Smooth muscle cell (in vitro differentiated cells): ENCODE data around the gene ST3GAL3. TPM values are rescaled to one million over a fixed set of nuclear protein-coding genes. Genes with fewer than 3 reads are reported as not detected.

Experiments used
- DNase-seq: peaks from one replicate; lab custom pipeline; 2025; ENCODE audit not compliant: unreplicated experiment; lab: John Stamatoyannopoulos, UW
- H2AFZ ChIP-seq: fragments of 200-600 bp; sonication (generic); 2 replicates; pipeline ENCODE4 v1.6.0; 2016; ENCODE audit warnings: antibody characterized with exemption, low read depth, mild to moderate bottlenecking
- H3F3A ChIP-seq: fragments of 200-600 bp; sonication (generic); 2 replicates; pipeline ENCODE4 v1.6.0; 2017; ENCODE audit warnings: antibody characterized with exemption, low read depth
- H3K27ac ChIP-seq: fragments of 200-600 bp; sonication (generic); 2 replicates; pipeline ENCODE4 v1.5.1; 2016; ENCODE audit warnings: low read depth, mild to moderate bottlenecking
- H3K27me3 ChIP-seq: fragments of 200-600 bp; sonication (generic); 2 replicates; pipeline ENCODE4 v1.6.1; 2016; ENCODE audit warnings: low read depth, mild to moderate bottlenecking
- H3K36me3 ChIP-seq: fragments of 200-600 bp; sonication (generic); 2 replicates; pipeline ENCODE4 v1.5.1; 2016; ENCODE audit warnings: low read depth
- H3K4me1 ChIP-seq: fragments of 200-600 bp; sonication (generic); 2 replicates; pipeline ENCODE4 v1.5.1; 2016; ENCODE audit warnings: low read depth
- H3K4me2 ChIP-seq: fragments of 200-600 bp; sonication (generic); 2 replicates; pipeline ENCODE4 v1.6.0; 2016; ENCODE audit warnings: mild to moderate bottlenecking
- H3K4me3 ChIP-seq: fragments of 200-600 bp; sonication (generic); 2 replicates; pipeline ENCODE4 v1.5.1; 2016; ENCODE audit warnings: mild to moderate bottlenecking
- H3K79me2 ChIP-seq: fragments of 200-600 bp; sonication (generic); 2 replicates; pipeline ENCODE4 v1.6.0; 2016; ENCODE audit warnings: low read depth, mild to moderate bottlenecking
- H3K9ac ChIP-seq: fragments of 200-600 bp; sonication (generic); 2 replicates; pipeline ENCODE4 v1.6.0; 2016; ENCODE audit warnings: low read depth
- H3K9me3 ChIP-seq: fragments of 200-600 bp; sonication (generic); replicated peaks from 2 replicates; pipeline ENCODE4 v1.5.1; 2016; ENCODE audit warnings: low read depth
- H4K20me1 ChIP-seq: fragments of 200-600 bp; sonication (generic); 2 replicates; pipeline ENCODE4 v1.6.0; 2016; ENCODE audit warnings: low read depth
- CTCF ChIP-seq: fragments of 200-600 bp; sonication (generic); IDR thresholded peaks from 2 replicates; pipeline ENCODE4 v1.5.1; 2017; ENCODE audit warnings: borderline replicate concordance, mild to moderate bottlenecking, antibody characterized with exemption; ENCODE audit not compliant: insufficient read depth, poor library complexity, severe bottlenecking
- WGBS: methylation state at CpG from one replicate; pipeline ENCODE4 v1.1.7; 2016; ENCODE audit warnings: low lambda C conversion rate; 5-methylcytosine and 5-hydroxymethylcytosine counted together
- polyA plus RNA-seq: library from polyadenylated mRNA; unstranded; fragments of >200 nt; fragmentation: Nextera tagmentation; extraction: Ambion mirVana; gene quantifications from 2 replicates; pipeline ENCODE4 v1.2.1, GENCODE V29; 2016
- total RNA-seq: library from RNA; depleted of rRNA; stranded (reverse); fragments of >200 nt; gene quantifications from 2 replicates; pipeline ENCODE4 v1.2.3, GENCODE V29; 2014

Gene ST3GAL3
- total and polyA plus RNA-seq, 2 experiments from 2014 or later, result 16.0 to 16.6 TPM

- TF ChIP-seq CTCF, result no peak
- H3K9ac ChIP-seq, result no peak overlapping the region
- WGBS, result 65% methylated on average over 3 of the region's 3 CpGs
Measured at GRCh38 chr1:43760745-43761317, 53.5 kb downstream of the ST3GAL3 start.

GRCh38 chr1:43763497-43763973, 56.2 kb downstream of the ST3GAL3 start:
- Histone ChIP-seq H3K4me1 (peaks cover 21% of the 10 kb centered on the region), H3K27ac (no peak overlapping the region), H3K79me2 (no peaks in the 10 kb centered on the region), H4K20me1 (peaks cover 46% of the 10 kb centered on the region), H3K9ac (no peak overlapping the region), H3K27me3 (no peaks in the 10 kb centered on the region), H3K9me3 (no peaks in the 10 kb centered on the region), H3K36me3 (no peaks in the 10 kb centered on the region), H3K4me2 (no peak overlapping the region), H3F3A (no peaks in the 10 kb centered on the region), H3K4me3 (no peak overlapping the region), H2AFZ (no peak overlapping the region)
- DNase-seq, result peak; percentile 9
- TF ChIP-seq CTCF, result peak; percentile 80
- 9% methylated on average over 4 of the region's 4 CpGs for WGBS

More at GRCh38 chr1:43760745-43761317, 53.5 kb downstream of the ST3GAL3 start:
- H3K4me2 ChIP-seq, result no peak overlapping the region
- H3K36me3 ChIP-seq, result no peaks in the 10 kb centered on the region
- peaks cover 4% of the 10 kb centered on the region for H3K4me1 ChIP-seq
- peaks cover 33% of the 10 kb centered on the region for H4K20me1 ChIP-seq
- no peaks in the 10 kb centered on the region for H3F3A ChIP-seq
- H3K27me3 ChIP-seq, result no peaks in the 10 kb centered on the region
- H3K27ac ChIP-seq, result no peak overlapping the region
- no peak overlapping the region for H2AFZ ChIP-seq
- no peaks in the 10 kb centered on the region for H3K9me3 ChIP-seq
- H3K79me2 ChIP-seq, result no peaks in the 10 kb centered on the region
- no peak overlapping the region for H3K4me3 ChIP-seq
- no peak for DNase-seq

- Histone ChIP-seq H3K79me2 (no peaks in the 10 kb centered on the region), H3F3A (no peaks in the 10 kb centered on the region)
- WGBS, result 89% methylated on average over 6 of the region's 6 CpGs
Measured at GRCh38 chr1:43764581-43764980, 57.2 kb downstream of the ST3GAL3 start.

More at GRCh38 chr1:43764581-43764980, 57.2 kb downstream of the ST3GAL3 start:
- H4K20me1 ChIP-seq, result peaks cover 55% of the 10 kb centered on the region
- no peak overlapping the region for H3K9ac ChIP-seq
- no peak overlapping the region for H3K27ac ChIP-seq
- peaks cover 21% of the 10 kb centered on the region for H3K4me1 ChIP-seq
- no peak for DNase-seq
- H3K9me3 ChIP-seq, result no peaks in the 10 kb centered on the region
- no peak overlapping the region for H3K4me2 ChIP-seq
- no peaks in the 10 kb centered on the region for H3K27me3 ChIP-seq
- no peaks in the 10 kb centered on the region for H3K36me3 ChIP-seq
- H3K4me3 ChIP-seq, result no peak overlapping the region
- TF ChIP-seq CTCF, result no peak
- H2AFZ ChIP-seq, result no peak overlapping the region
